Cortex of kidney (tissue), 1 donor: ENCODE measurements around the gene CPZ.

Experiments used
- DNase-seq: peaks from one replicate; lab custom pipeline; 2025; lab: John Stamatoyannopoulos, UW

Gene CPZ

DNA sequence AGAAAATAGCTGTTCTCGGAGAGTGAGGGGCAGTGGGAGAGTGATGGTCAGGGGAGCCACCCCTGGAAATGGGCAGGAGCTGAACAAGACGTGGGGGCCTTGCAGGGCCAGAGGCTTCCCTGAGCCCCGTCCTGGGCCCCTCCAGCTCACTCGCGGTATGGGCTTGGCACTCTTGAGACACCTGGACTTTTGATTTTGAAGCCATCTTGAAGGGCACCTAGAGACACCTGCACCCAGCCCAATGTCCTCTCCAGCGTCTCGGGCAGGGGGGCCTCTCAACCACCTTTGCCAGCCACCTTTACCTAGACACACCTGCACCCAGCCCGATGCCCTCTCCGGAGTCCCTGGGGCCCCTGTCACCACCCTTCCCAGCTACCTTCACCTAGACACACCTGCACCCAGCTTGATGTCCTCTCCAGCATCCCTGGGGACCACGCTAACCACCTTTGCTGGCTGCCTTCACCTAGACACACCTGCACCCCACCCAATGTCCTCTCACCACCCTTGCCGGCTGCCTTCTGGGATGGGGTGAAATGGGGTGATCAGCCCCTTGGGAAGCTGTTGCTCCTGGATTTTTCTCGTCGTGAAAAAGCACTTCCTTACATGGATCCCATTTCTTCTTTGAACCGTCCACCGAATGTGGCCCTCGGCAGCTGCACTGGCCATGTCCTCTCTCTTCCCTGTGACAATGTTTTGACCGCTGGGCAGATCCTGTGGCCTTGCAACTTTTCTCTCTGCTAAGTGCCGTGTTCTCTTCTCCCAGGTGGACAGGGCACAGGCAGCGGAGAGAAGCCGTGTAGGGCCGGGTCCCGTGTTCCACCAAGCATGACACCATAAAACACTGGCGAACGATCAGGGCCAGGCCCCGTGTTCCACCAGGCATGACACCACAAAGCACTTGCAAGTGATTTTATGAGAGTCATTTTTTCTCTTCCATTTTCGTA lies 47.5 kb downstream of the CPZ start:
- DNase-seq = no peak

DNA sequence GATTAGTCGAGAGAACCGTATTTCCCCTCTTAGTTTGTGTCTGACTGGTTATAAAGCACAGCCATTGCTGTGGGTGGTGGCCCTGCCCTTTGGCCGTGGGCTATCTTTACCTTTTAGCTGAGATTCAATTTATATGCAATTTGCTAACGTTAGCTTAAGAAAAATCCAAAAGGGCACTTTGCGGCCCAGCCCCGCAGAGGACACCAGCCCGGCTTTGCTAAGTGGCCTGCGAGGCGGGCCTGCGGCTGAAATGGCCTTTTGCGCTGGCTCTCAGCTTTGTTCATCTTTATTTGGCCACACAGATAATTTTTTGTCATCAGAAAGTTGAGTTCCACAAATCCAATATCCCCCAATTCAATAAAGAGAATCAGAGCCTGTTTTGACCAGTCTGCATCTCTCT lies 48.3 kb downstream of the CPZ start:
- no peak for DNase-seq

DNA sequence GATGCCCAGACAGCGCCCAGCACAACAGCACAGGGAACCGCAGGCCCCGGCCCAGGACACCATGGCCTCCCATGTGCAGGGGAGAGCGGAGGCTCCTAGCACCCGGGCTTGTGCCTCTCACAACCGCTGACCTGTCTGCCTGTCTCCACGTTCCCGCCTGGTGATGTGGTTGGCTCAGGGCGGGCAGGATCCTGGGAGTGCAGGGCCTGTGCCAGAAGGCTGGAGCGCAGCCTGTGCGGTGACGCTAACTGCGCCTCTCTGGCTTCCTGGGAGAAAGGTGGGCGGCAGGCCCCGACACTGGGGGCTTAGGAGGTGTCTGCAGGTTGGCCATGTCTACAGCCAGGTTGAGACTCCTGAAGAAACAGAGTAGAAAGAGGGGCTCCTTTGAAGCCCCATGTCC lies 48.7 kb downstream of the CPZ start:
- no peak for DNase-seq

DNA sequence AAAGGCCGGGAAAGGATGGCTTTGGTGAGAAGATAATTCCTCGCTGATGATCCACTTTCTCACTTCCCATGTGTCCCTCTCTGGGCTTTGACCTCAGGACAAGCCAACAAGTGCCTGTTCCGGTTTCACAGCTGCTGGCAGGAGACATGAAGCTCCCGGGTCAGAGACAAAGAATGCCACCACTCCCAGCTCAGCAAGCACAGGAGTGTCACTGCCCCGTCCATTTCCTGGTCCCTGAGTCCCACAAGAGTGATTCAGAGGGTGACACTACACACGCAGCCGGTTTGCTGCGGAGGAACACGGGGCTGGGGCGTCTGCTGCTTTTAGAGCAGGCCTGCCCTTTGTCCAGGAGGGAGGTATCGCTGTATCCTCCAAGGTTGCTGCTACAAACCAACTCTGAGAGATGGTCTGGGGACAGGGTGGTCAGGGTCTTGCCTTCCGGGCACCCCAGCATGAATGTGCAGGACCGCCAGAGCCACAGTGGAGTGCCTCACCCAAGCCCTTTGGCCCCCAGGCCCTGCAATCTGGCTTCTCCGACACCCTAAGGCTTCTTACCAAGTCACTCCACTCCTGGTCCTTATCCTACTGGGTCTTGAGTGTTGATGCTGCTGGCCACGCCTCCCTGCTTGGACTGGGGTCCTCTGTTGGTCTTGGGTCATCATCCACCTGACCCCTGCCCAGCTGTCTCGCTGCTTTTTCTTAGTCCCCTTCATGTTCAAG lies 49.5 kb downstream of the CPZ start:
- DNase-seq = no peak

DNA sequence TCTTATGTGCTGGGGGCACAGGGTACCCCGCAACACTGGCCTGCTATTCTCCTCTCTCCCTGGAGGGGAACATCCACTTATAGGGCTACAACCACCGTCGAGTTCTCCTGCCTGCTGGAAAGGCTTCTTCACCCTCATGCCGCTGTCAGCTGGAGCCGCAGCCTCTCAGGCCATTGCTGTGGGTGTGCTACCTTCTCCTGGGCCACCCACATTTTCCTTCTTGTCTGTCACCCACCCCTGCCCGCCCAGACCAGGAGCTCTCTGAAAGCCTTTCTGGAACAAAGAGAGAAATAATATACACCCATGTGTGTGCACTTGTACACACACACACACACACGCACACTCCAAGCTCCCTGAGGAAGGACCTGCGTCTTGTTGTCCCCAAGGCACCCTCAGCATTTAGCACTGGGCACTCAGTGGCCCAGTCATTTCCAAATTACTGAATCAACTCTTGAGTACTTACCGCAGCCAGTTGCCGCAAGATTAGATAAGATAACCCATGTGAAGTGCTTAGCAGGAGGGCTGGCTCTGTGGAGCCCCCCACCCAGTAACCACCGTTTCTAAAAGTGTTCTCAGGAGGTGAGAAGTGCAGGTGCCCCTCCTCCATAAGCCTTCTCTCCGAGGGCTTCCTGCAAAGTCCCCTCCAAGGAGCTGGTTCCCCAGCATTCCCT lies 50.2 kb downstream of the CPZ start:
- DNase-seq = no peak

DNA sequence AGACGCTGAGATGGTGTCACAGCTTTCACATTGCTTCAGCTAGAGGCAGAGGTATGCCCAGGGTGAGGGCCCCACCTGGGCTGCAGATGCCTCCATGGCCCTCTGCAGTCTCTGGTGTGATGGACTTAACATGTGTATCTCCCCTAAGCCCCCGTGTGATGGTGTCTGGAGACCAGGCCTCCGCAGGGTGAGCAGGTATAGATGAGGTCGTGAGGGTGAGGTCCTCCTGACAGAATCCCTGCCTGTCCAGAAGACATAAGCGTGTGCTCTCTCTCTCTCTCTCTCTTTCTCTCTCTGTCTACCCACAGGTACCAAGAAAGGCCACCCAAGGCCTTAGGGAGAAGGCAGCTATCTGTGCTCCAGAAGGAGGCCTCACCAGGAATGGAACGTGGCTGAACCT lies 50.9 kb downstream of the CPZ start:
- no peak for DNase-seq

DNA sequence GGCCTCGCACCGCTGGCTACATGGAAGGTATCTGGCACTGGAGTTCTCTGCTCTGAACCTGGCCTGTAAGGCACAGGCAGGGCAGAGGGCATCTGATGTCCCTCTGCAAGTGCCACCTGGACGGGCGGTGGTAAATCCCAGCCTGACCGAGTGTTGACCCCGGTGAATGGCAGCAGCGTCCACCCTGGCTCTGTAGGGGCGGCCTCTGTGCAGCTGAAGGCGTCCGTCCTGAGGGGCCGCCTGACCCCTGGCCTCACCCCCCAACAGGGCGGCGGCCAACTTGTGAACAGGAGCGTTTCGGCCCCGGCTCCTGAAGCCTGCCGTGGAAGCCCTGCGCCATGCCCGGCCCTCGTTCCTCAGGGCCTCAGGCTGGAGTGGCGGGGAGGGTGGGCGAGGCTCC lies 51.4 kb downstream of the CPZ start:
- DNase-seq = no peak

DNA sequence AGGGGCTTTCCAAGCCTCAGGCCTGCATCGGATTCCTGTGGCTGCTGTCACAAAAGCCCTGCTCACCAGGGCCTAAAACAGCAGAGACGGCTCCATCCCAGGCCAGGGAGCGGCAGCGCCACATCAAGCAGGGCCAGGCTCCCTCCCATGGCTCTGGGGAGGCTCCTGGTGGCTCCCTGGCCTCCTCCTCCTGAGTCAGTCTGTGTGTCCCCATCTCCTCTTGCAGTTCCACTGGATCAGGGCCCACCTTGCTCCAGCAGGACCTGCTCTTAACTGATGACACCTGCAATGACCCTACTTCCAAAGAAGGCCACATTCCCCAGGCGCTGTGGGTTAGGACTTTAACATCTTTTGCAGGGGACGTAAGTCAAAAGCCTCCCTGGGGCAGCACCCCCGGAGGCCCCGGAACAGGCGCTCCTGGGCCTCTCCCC lies 51.9 kb downstream of the CPZ start:
- DNase-seq = no peak

DNA sequence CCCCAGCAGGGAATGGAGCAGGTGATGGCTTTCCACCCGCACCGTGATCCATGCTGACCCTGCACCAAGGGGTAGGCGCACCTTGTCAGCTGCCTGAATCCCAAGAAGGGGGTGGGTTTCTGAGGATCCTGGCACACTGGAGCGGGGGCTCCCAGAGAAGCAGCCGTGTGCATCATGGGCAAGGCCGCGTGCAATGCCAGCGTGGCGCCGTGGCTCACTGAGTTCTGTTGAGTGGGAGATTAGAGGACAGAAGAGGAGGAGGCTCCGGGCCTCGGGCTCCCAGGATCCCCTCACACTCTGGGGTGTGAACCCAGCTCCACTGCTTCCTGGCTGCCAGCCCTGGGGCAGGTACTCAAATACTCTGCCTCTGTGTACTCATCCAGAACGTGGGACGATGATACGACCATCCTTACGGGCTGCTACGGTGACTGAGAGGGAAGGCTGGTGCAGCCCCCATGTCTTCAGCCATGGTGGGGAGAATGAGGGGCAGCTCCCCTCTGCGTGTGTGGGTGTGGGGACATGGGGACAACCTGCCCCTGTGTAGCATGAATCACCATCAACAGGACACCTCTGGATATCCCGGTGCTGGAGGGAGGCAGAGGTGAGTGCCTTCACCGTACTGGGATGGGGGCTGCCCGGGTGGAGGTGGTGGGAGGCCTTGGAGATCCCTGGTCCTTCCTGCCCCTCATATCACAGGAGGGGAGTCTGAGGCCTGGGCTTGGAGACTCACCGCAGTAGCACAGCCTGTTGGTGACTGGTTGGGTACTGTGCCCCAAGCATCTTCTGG lies 52.6 kb downstream of the CPZ start:
- DNase-seq = no peak

DNA sequence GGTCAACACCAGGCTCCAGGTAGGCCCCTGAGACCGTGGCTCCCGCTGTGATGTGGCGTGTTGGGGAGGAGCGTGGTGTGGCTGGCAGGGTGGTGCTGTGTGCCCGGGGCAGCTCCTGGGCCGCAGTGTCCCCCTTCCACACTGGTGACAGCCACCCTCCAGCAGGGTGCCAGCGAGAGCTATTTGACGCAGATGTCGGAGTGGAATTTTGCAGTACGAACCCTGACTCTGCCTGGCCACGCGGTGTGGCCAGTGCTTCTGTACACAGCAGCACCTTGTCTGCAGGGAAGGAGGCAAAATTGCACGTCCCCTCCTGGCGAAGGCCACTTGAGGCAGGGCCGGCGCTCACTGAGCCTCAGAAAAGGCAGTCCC lies 53.2 kb downstream of the CPZ start:
- DNase-seq = no peak

DNA sequence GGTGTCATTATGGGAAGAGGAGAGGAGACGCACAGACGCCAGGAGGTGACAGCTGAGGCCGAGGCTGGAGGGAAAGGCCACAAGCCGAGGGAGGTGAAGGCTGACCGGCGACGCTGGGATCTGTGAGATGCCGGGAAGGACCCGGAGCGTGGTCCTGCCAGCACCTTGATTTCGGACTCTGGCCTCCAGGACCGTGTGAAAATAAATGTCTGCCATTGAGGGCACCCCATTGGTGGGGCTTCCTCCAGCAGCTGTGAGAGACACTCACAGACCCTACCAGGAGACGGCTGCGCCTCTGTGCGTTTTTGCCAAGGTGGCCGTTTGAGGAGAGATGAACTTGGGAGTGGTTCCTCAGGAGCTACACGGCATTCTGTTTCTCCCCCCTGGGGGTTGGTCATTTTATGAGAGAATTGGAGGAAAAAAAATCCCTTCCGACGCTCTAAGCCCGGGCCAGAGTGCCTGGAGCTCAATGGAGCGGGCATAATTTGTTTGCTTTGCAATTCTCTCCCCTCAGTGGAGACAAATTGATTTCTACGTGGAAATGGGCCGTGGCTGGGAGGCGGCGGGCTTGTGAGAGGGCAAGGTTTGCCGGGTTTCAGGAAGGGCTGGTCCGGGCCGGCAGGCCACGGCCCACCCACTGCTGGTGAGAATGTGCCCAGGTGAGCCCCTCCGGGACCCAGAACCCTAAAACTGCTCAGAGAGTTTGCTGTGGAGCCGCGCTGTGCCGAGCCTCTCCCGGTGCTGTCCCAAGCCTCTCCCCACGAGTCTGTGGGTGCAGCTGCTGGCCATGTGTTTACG lies 53.9 kb downstream of the CPZ start:
- no peak for DNase-seq

DNA sequence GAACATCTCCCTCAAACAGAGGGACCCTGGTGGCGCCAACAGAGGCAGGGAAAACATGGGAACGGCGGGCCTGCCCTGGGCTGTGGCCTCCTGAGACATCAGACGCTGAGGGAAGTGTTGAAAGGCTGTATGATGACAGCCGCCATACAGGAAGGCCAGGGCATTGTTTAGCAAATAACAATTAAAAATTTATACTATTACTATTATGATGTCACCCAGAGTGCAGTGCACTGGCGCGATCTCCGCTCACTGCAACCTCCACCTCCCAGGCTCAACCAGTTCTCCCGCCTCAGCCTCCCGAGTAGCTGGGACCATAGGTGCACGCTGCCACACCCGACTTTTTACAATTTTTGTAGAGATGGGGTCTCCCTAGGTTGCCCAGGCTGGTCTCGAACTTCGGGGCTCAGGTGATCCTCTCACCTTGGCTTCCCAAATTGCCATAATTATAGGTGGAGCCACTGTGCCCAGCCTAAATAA lies 54.6 kb downstream of the CPZ start:
- no peak for DNase-seq

DNA sequence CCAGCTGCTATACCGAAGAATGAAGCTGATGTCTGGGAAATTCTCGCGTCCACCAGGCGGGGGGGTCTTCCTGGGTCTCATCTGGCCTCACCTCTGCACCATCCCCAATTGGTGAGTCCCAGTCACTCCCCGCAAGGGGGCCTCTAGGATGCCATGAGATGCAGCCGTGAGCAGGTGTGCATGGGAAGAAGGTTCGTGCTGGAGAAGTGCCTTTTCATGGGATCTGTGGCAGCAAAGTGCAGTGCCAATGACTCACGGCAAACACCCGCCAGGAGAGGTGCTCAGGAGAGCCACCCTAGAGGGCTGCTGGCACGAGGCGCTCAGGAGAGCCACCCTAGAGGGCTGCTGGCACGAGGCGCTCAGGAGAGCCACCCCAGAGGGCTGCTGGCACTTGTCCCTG lies 55.1 kb downstream of the CPZ start:
- no peak for DNase-seq

DNA sequence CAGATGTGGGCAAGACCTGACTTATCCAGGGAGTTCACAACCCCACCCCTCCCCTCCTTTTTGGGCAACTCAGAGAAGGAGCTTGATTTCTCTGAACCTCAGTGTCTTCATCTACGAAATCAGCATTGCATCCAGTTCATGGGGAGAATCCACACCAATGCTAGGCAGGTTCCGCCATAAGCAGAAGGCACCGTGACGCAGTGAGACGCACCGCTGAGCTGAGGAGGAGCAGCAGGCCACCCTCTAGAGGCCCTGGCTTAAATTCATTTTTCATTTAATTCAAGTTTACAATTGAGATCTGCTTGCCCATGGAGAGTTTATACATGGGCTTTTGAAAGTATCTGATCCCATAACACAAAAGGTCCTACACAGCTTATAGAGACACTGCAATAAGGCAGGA lies 55.7 kb downstream of the CPZ start:
- no peak for DNase-seq

DNA sequence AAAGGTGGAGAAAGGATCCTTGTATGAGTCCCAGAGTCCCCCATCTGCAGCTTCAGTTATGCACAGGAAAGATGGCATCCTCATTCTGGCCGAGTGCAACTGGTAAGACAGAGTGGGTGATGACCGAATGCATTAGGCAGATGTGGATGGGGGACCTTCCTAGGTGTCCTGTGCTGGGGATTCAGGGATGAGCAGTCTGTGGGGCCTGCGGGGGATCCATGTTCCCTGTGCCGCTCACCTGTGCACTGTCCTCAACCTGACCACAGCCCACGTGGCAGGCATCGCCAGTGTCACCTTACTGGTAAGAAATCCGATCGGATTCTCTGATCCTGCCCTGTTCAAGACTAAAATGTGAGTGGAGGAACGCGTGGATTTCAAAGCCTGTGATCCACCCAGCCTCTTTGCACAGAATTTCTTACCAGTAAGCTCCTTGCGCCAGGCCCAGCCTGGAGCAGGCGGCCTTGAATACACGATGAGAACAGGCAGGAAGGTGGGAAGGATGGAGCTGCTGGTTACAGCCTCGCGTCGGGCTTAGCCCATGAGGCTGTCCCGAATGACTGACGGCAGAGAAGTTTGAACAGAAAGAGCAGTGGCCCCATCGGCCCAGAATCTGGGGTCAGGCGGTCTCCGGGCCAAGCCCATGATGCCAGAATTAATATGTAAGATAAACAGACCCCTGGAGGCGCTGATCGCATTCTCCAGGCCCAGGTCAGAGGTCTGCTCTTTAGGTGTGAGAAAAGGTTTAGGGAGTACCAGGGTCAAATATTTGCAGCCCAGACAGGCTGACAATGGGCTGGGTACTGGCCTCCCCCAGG lies 56.5 kb downstream of the CPZ start:
- DNase-seq = no peak

DNA sequence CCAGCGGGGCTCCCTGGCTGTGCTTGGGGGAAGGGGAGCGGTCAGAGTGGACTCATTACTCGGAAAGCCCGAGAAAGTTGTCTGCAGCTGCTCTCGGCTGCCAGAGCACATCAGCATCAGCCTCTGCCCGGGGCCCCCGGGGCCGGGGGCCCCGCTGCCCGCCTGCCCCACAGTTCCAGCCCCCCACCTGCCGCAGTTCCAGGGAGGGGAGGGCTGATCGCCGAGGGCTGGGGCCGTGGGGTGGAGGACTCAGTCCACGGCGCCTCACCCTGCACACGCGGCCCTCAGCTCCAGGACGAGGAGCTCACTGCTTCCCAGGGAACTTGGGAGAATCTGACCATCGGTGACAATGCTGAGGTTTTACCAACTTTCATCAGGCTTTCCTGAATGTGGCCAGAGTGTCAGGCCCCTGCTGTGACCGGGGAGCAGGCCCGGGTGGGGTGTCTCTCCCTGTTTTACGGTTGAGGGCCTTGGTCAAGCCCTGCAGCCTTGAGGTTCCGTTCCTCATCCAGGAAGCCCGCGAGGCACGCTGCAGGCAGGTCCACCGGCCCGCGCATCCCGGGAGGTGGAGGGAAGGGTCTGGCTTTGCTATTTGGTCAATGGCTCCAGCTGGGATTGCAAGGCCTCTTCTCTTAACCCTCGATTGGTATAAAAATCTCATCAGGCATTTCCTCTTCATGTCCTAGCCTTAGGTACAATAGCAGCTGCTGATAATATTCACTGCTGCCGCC lies 57.2 kb downstream of the CPZ start:
- no peak for DNase-seq

DNA sequence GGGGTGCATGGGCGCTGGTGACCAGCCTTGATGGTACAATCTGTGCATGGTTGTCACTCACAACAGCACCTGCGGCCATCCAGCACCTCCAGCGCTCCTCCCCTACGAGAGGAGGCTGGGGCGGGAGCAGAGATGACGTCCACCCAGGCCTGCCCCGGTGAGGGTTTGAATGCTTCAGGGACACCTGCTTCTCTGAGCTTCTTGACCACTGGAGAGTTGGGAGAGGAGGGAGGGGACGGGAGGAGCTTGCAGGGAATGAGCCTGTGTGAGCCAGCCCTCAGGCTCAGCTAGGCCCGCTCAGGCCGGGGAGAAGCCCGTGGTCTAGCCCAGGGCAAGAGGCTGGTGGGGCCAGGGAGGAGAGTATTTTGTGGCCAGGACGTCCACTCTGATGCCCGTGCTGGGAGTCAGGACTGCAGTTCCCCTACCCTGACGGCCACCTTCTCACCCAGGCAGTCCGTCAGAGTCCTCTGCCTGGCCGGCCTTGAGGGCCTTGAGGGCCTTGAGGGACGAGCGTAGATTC lies 59.2 kb downstream of the CPZ start:
- DNase-seq = no peak

DNA sequence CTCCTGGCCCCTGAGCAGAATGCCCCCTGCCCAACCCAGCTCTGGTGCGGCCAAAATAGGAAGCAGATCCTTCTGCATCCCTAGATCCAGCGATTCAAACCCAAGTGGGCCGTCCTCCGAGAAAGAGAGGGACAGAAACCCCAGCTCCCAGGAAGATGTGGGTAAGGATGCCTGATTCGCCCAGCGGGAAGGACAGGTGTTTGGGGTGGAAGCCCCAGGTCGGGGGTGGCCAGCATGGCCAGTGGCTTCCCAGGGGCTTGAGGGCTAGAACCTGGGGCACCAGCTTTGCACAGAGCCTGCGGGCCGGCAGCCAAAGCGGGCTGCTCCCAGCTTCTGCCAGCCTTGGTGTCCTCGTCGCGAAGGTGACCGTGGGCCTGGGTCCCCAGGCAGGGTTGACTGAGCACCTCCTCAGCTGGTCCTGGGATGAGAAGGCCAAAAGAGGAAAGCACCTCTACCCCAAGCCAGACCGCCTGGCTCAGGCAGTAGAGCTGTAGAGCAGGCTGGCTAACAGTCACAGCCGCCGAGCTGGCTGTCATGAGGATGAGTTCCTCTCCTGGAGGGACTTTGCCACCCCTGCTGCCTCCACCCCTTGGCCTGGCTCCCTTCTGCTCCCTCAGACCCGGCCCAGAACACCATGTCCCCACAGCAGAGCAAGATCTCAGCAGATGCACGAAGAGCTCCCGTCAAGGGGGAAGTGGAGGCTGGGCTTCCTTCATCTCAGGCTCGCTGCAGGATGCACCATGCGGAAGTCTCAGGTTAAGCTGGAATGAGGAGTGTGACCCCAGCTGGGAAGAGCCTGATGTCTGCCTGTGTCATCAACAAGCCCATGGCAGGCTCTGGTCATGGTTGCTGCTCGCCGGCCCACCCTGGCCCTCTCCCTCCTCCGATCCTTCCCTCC lies 59.9 kb downstream of the CPZ start:
- DNase-seq = no peak
